ENCODE data around the gene CNNM3. TPM values are rescaled to one million over a fixed set of nuclear protein-coding genes. Genes with fewer than 3 reads are reported as not detected.

The CNNM3 gene
- total and polyA plus RNA-seq, 4 donors = 10.0 to 19.8 (median 16.1) TPM

GRCh38 chr2:96869281-96869821 is 53.3 kb downstream of the CNNM3 start:
- under 1% methylated on average over 64 of the region's 64 CpGs for WGBS
- peaks cover 3 to 16% (median 6%) of the 10 kb centered on the region in 4 donors for H3K36me3 ChIP-seq (ENCODE audit: control insufficient read depth in 4 of 4, insufficient read depth in 3 of 4, low read depth in 1 of 4, low read length in 3 of 4)
- H3K4me3 ChIP-seq (ENCODE audit: low read depth in 1 of 3, low read length in 3 of 3) = peak overlapping the region; percentile 65 to 94 (median 87)
- peak; percentile 71 for DNase-seq (ENCODE audit: low spot score)
- H3K27ac ChIP-seq (ENCODE audit: low read depth in 1 of 2, low read length in 2 of 2) = peak overlapping the region; percentile 96 to 97
- no peaks in the 10 kb centered on the region for H3K9me3 ChIP-seq (ENCODE audit: control insufficient read depth in 4 of 4, low read length in 3 of 4)
- H3K4me1 ChIP-seq (ENCODE audit: control insufficient read depth in 4 of 4, insufficient read depth in 4 of 4, low read length in 3 of 4) = peaks cover 9 to 46% (median 34%) of the 10 kb centered on the region in 4 donors
- TF ChIP-seq RXRA (IDR thresholded peaks at IDR 0.05) (no peak), RAD21 (IDR thresholded peaks at IDR 0.05) (peak in 1 of 2 donors; percentile 14), EGR1 (IDR thresholded peaks at IDR 0.05; ENCODE audit: low read depth in 2 of 2) (peak in 1 of 2 donors; percentile 78)
- H3K27me3 ChIP-seq (ENCODE audit: control insufficient read depth in 4 of 4, insufficient read depth in 4 of 4, low read length in 3 of 4) = no peaks in the 10 kb centered on the region
- peak overlapping the region; percentile 45 to 67 for H3K9ac ChIP-seq (ENCODE audit: low read depth in 1 of 2, low read length in 2 of 2)

DNA sequence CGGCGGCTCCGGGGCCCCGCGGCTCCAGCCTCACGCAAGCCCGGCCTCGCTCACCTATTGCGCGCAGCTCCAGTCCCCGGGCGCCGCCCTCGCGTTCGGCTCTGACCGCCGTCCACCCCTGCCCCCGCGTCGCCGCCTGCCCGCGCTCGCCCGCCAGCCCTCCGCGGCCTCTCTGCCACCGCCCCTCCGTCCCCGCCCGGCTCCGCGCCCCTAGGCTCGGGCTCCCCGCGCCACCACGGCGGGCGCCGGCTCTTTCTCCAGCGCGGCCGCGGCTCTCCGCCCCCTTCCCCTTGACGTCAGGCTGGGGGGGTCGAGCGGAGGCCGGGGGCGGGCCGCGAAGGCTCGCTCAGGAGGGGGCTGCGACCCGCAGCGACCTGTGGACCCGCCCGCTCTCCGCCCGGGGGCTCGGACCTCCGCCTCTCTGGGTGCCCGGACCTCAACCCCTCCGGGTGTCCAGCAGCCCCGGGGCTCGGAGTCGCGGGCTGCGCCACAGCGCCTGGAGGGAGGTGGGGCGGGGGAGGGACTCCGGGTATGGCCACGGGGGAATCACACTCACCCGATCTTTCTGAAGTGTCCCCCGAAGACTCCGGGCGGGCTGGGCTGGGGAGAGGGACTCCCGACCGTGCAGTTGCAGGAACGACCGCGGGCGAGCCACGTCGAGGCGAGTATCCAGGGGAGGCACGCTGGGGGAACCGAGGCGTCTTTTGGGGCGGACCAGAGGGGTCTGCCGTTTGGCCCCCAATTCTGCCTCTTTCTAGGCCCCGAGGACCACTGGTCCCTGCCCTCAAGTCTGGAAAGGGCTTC is 54.0 kb downstream of the CNNM3 start, which contains the start of gene SEMA4C:
TSS of gene SEMA4C (minus strand) at position 259 of the 804 bp plus-strand sequence. CDS start 2,194 bp downstream, outside the sequence.
- H3K27ac ChIP-seq (ENCODE audit: low read depth in 1 of 2, low read length in 2 of 2) = peak within 1 kb of the TSS; percentile 96 to 97
- TF ChIP-seq, protein P1, sequence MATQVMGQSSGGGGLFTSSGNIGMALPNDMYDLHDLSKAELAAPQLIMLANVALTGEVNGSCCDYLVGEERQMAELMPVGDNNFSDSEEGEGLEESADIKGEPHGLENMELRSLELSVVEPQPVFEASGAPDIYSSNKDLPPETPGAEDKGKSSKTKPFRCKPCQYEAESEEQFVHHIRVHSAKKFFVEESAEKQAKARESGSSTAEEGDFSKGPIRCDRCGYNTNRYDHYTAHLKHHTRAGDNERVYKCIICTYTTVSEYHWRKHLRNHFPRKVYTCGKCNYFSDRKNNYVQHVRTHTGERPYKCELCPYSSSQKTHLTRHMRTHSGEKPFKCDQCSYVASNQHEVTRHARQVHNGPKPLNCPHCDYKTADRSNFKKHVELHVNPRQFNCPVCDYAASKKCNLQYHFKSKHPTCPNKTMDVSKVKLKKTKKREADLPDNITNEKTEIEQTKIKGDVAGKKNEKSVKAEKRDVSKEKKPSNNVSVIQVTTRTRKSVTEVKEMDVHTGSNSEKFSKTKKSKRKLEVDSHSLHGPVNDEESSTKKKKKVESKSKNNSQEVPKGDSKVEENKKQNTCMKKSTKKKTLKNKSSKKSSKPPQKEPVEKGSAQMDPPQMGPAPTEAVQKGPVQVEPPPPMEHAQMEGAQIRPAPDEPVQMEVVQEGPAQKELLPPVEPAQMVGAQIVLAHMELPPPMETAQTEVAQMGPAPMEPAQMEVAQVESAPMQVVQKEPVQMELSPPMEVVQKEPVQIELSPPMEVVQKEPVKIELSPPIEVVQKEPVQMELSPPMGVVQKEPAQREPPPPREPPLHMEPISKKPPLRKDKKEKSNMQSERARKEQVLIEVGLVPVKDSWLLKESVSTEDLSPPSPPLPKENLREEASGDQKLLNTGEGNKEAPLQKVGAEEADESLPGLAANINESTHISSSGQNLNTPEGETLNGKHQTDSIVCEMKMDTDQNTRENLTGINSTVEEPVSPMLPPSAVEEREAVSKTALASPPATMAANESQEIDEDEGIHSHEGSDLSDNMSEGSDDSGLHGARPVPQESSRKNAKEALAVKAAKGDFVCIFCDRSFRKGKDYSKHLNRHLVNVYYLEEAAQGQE (IDR thresholded peaks at IDR 0.05) = no peak
- TF ChIP-seq RAD21 (IDR thresholded peaks at IDR 0.05) = no peak
- TF ChIP-seq EGR1 (IDR thresholded peaks at IDR 0.05; ENCODE audit: low read depth in 2 of 2) = no peak
- no peak for TF ChIP-seq NR2F2 (IDR thresholded peaks at IDR 0.05)
- TF ChIP-seq JUND (IDR thresholded peaks at IDR 0.05) = no peak
- peaks cover 9 to 40% (median 29%) of the 10 kb centered on the region in 4 donors for H3K4me1 ChIP-seq (ENCODE audit: control insufficient read depth in 4 of 4, insufficient read depth in 4 of 4, low read length in 3 of 4)
- 5% methylated on average over 93 of the region's 93 CpGs for whole genome bisulfite sequencing
- DNase-seq (ENCODE audit: low spot score) = peak; percentile 63
- peak within 1 kb of the TSS; percentile 63 to 67 for H3K9ac ChIP-seq (ENCODE audit: low read depth in 1 of 2, low read length in 2 of 2)
- H3K4me3 ChIP-seq (ENCODE audit: low read depth in 1 of 3, low read length in 3 of 3) = peak within 1 kb of the TSS; percentile 65 to 94 (median 87)
- H3K9me3 ChIP-seq (ENCODE audit: control insufficient read depth in 4 of 4, low read length in 3 of 4) = no peaks in the 10 kb centered on the region
- no peaks in the 10 kb centered on the region for H3K27me3 ChIP-seq (ENCODE audit: control insufficient read depth in 4 of 4, insufficient read depth in 4 of 4, low read length in 3 of 4)
- peaks cover 0 to 9% (median 2%) of the 10 kb centered on the region in 4 donors for H3K36me3 ChIP-seq (ENCODE audit: control insufficient read depth in 4 of 4, insufficient read depth in 3 of 4, low read depth in 1 of 4, low read length in 3 of 4)

- 47% methylated on average over 13 of the region's 13 CpGs for WGBS
- H3K4me3 ChIP-seq (ENCODE audit: low read depth in 1 of 3, low read length in 3 of 3) = peak overlapping the region in 2 of 3 donors; percentile 22 to 94
- H3K27ac ChIP-seq (ENCODE audit: low read depth in 1 of 2, low read length in 2 of 2) = peak overlapping the region; percentile 88 to 91
- no peak for DNase-seq (ENCODE audit: low spot score)
- peaks cover 9 to 33% (median 24%) of the 10 kb centered on the region in 4 donors for H3K4me1 ChIP-seq (ENCODE audit: control insufficient read depth in 4 of 4, insufficient read depth in 4 of 4, low read length in 3 of 4)
- TF ChIP-seq, protein P2, sequence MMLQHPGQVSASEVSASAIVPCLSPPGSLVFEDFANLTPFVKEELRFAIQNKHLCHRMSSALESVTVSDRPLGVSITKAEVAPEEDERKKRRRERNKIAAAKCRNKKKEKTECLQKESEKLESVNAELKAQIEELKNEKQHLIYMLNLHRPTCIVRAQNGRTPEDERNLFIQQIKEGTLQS (IDR thresholded peaks at IDR 0.05) = no peak
- TF ChIP-seq HNF4A (conservative IDR thresholded peaks at IDR 0.05) = no peak
- TF ChIP-seq YY1 (IDR thresholded peaks at IDR 0.05) = no peak
- TF ChIP-seq FOXA1 (IDR thresholded peaks at IDR 0.05) = no peak
- no peak for TF ChIP-seq FOXA2 (IDR thresholded peaks at IDR 0.05)
- TF ChIP-seq HNF4G (IDR thresholded peaks at IDR 0.05) = no peak
- TF ChIP-seq TAF1 (conservative IDR thresholded peaks at IDR 0.05) = no peak
- TF ChIP-seq, protein P1 (IDR thresholded peaks at IDR 0.05) = no peak
- no peak for TF ChIP-seq NR2F2 (IDR thresholded peaks at IDR 0.05)
- no peak for TF ChIP-seq RAD21 (IDR thresholded peaks at IDR 0.05)
- no peak for TF ChIP-seq SP1 (IDR thresholded peaks at IDR 0.05)
- TF ChIP-seq GABPA (IDR thresholded peaks at IDR 0.05 in 1 of 2, conservative IDR thresholded peaks at IDR 0.05 in 1 of 2) = no peak
- no peak for TF ChIP-seq JUND (IDR thresholded peaks at IDR 0.05)
- H3K27me3 ChIP-seq (ENCODE audit: control insufficient read depth in 4 of 4, insufficient read depth in 4 of 4, low read length in 3 of 4) = no peaks in the 10 kb centered on the region
- peak overlapping the region in 1 of 2 donors; percentile 28 for H3K9ac ChIP-seq (ENCODE audit: low read depth in 1 of 2, low read length in 2 of 2)
- no peaks in the 10 kb centered on the region for H3K9me3 ChIP-seq (ENCODE audit: control insufficient read depth in 4 of 4, low read length in 3 of 4)
- H3K36me3 ChIP-seq (ENCODE audit: control insufficient read depth in 4 of 4, insufficient read depth in 3 of 4, low read depth in 1 of 4, low read length in 3 of 4) = peaks cover 0 to 3% (median under 1%) of the 10 kb centered on the region in 4 donors
Measured at GRCh38 chr2:96870626-96871255, 54.7 kb downstream of the CNNM3 start.

Data from liver (tissue), 9 donors.